HG03460 (cell line): ENCODE data around the gene NTN5.

Source experiments
- ATAC-seq: cut with Tn5 transposase; IDR thresholded peaks from one replicate; pipeline ENCODE4 v1.9.1; 2021; ENCODE audit not compliant: unreplicated experiment

Gene NTN5

GRCh38 chr19:48616041-48616436 lies 56.8 kb downstream of the NTN5 start:
- no peak for ATAC-seq

- ATAC-seq, result no peak
Observed at GRCh38 chr19:48615231-48616040, 57.4 kb downstream of the NTN5 start.

- no peak for ATAC-seq
Observed at GRCh38 chr19:48614436-48615230, 58.2 kb downstream of the NTN5 start, which contains the start of gene FAM83E. FAM83E (minus strand) TSS chr19:48615076; CDS start chr19:48613372, 1,704 bp downstream.

- ATAC-seq, result no peak
Observed at GRCh38 chr19:48613852-48614435, 58.9 kb downstream of the NTN5 start.

GRCh38 chr19:48613024-48613851 lies 59.6 kb downstream of the NTN5 start:
- ATAC-seq, result no peak

- no peak for ATAC-seq
Observed at GRCh38 chr19:48611872-48612271, 60.9 kb downstream of the NTN5 start.
